H1 (cell line): ENCODE results near the gene SMU1. TPM values are rescaled to one million over a fixed set of nuclear protein-coding genes. Genes with fewer than 3 reads are reported as not detected.
A peak's percentile ranks its signal among the peaks of the same experiment; 100 is the strongest.

Source experiments
- CTCF ChIA-PET: fragments of 300-600 bp; sonication (Branson Sonifier 250); formaldehyde crosslinking; loops from one replicate; lab custom pipeline; 2021; ENCODE audit not compliant: partially characterized antibody; lab: Charles Lee
- POLR2A ChIA-PET: fragments of 300-600 bp; sonication (Branson Sonifier 250); formaldehyde crosslinking; loops from one replicate; lab custom pipeline; 2021; ENCODE audit warnings: inconsistent platforms; ENCODE audit not compliant: partially characterized antibody; lab: Charles Lee
- DNase-seq, 2 experiments: peaks; one replicate each; pipeline versions ENCODE4 v3.0.0 to v3.0.0-alpha.2; 2010 to 2022; ENCODE audit warnings: low spot score in 2 of 2, low read depth in 1 of 2, mixed read lengths in 1 of 2
- FAIRE-seq: peaks from 2 replicates; lab custom pipeline; 2011; peaks lifted over from hg19 to GRCh38; lab: Jason Lieb, UNC
- H2AFZ ChIP-seq: 2 replicates; pipeline ENCODE4 v1.8.1; 2012; ENCODE audit warnings: low read length, inconsistent platforms
- H2AK5ac ChIP-seq: 2 replicates; pipeline ENCODE4 v1.6.1; 2013; ENCODE audit warnings: low read depth, low read length
- H2BK120ac ChIP-seq: replicated peaks from 2 replicates; pipeline ENCODE3; 2013; ENCODE audit warnings: low read depth, low read length, inconsistent platforms
- H2BK12ac ChIP-seq: 2 replicates; pipeline ENCODE4 v1.6.1; 2013; ENCODE audit warnings: low read depth, low read length
- H2BK15ac ChIP-seq: 2 replicates; pipeline ENCODE4 v1.6.1; 2013; ENCODE audit warnings: low read length
- H2BK20ac ChIP-seq: 2 replicates; pipeline ENCODE4 v1.6.1; 2013; ENCODE audit warnings: low read length
- H2BK5ac ChIP-seq: 2 replicates; pipeline ENCODE4 v1.6.1; 2013; ENCODE audit warnings: low read depth, low read length
- H3K14ac ChIP-seq: 2 replicates; pipeline ENCODE4 v1.6.1; 2013; ENCODE audit warnings: inconsistent platforms; ENCODE audit not compliant: insufficient read length
- H3K18ac ChIP-seq: 2 replicates; pipeline ENCODE4 v1.6.1; 2013; ENCODE audit warnings: low read length; ENCODE audit errors: extremely low read depth
- H3K23ac ChIP-seq: 2 replicates; pipeline ENCODE4 v1.6.1; 2013; ENCODE audit warnings: inconsistent platforms; ENCODE audit not compliant: insufficient read length
- H3K23me2 ChIP-seq: 2 replicates; pipeline ENCODE4 v1.6.1; 2013; ENCODE audit warnings: low read depth, low read length
- H3K27ac ChIP-seq: 2 replicates; pipeline ENCODE4 v1.6.1; 2011; ENCODE audit warnings: low read depth, low read length, inconsistent platforms
- H3K27me3 ChIP-seq, 4 experiments: replicated peaks in 1 of 4; 1 replicate in 1 of 4; 2 replicates in 3 of 4; pipeline versions ENCODE4 v1.6.1 to v1.8.1; 2011 to 2013; ENCODE audit warnings: low read length in 3 of 4, mild to moderate bottlenecking in 3 of 4, inconsistent platforms in 2 of 4, mixed read lengths in 2 of 4, moderate library complexity in 1 of 4; ENCODE audit not compliant: control insufficient read depth in 3 of 4, insufficient read depth in 3 of 4; ENCODE audit errors: extremely low read depth in 1 of 4
- H3K36me3 ChIP-seq, 4 experiments: 2 replicates each; pipeline versions ENCODE4 v1.6.1 to v1.8.1; 2011 to 2013; ENCODE audit warnings: mild to moderate bottlenecking in 4 of 4, low read length in 3 of 4, moderate library complexity in 2 of 4, control low read depth in 1 of 4, inconsistent platforms in 1 of 4; ENCODE audit not compliant: insufficient read depth in 4 of 4, control insufficient read depth in 2 of 4
- H3K4ac ChIP-seq: replicated peaks from 2 replicates; pipeline ENCODE3; 2013; ENCODE audit warnings: low read length, low read depth, mixed read lengths, inconsistent platforms; ENCODE audit not compliant: insufficient read length
- H3K4me1 ChIP-seq, 4 experiments: replicated peaks in 1 of 4; 1 replicate in 1 of 4; 2 replicates in 3 of 4; pipeline versions ENCODE4 v1.6.1 to v1.8.1; 2011 to 2013; ENCODE audit warnings: low read length in 3 of 4, inconsistent platforms in 2 of 4, mixed read lengths in 1 of 4; ENCODE audit not compliant: insufficient read depth in 4 of 4, control insufficient read depth in 3 of 4
- H3K4me2 ChIP-seq, 2 experiments: 2 replicates each; pipeline versions ENCODE4 v1.6.1 to v1.8.1; 2011 to 2013; ENCODE audit warnings: low read depth in 2 of 2, low read length in 2 of 2, control low read depth in 1 of 2, inconsistent platforms in 1 of 2, mild to moderate bottlenecking in 1 of 2; ENCODE audit not compliant: insufficient read depth in 1 of 2
- H3K4me3 ChIP-seq, 4 experiments: fragments of 200-600, 300-600 bp in 1 of 4; sonication (generic), shearing (Covaris generic), sonication (Bioruptor Twin) in 1 of 4; 2 replicates each; pipeline versions ENCODE4 v1.5.1 to v1.8.1; 2011 to 2016; ENCODE audit warnings: low read length in 4 of 4, low read depth in 3 of 4, control low read depth in 2 of 4, inconsistent platforms in 2 of 4, mild to moderate bottlenecking in 2 of 4, mixed read lengths in 1 of 4, moderate library complexity in 1 of 4; ENCODE audit not compliant: insufficient read depth in 2 of 4; ENCODE audit errors: extremely low read depth in 1 of 4
- H3K56ac ChIP-seq: replicated peaks from 2 replicates; pipeline ENCODE3; 2013; ENCODE audit warnings: low read depth, mild to moderate bottlenecking, mixed read lengths, low read length, inconsistent platforms; ENCODE audit not compliant: insufficient read length
- H3K79me1 ChIP-seq: 2 replicates; pipeline ENCODE4 v1.6.1; 2013; ENCODE audit warnings: low read depth, low read length, control low read depth
- H3K79me2 ChIP-seq, 2 experiments: 2 replicates each; pipeline versions ENCODE4 v1.6.1 to v1.8.1; 2012 to 2013; ENCODE audit warnings: low read length in 2 of 2, mild to moderate bottlenecking in 2 of 2, inconsistent platforms in 1 of 2; ENCODE audit not compliant: insufficient read depth in 2 of 2, control insufficient read depth in 1 of 2
- H3K9ac ChIP-seq, 4 experiments: replicated peaks in 1 of 4; 1 replicate in 1 of 4; 2 replicates in 3 of 4; pipeline versions ENCODE4 v1.6.1 to v1.8.1; 2011 to 2013; ENCODE audit warnings: low read depth in 3 of 4, low read length in 3 of 4, control low read depth in 2 of 4, mild to moderate bottlenecking in 2 of 4, moderate library complexity in 2 of 4, inconsistent platforms in 1 of 4; ENCODE audit errors: extremely low read depth in 1 of 4
- H3K9me3 ChIP-seq, 2 experiments: 2 replicates each; pipeline versions ENCODE4 v1.6.1 to v1.8.1; 2012 to 2013; ENCODE audit warnings: mild to moderate bottlenecking in 2 of 2, moderate library complexity in 2 of 2, control low read depth in 1 of 2, inconsistent platforms in 1 of 2, low read depth in 1 of 2, low read length in 1 of 2, mixed read lengths in 1 of 2; ENCODE audit not compliant: insufficient read depth in 2 of 2
- H4K20me1 ChIP-seq, 2 experiments: replicated peaks in 1 of 2; 2 replicates each; pipeline versions ENCODE3 to v1.8.1; 2011 to 2013; ENCODE audit warnings: inconsistent platforms in 2 of 2, low read length in 2 of 2, mild to moderate bottlenecking in 1 of 2; ENCODE audit not compliant: insufficient read depth in 2 of 2, control insufficient read depth in 1 of 2
- H4K5ac ChIP-seq: 2 replicates; pipeline ENCODE4 v1.6.1; 2013; ENCODE audit warnings: low read length, low read depth, mixed read lengths, inconsistent platforms; ENCODE audit not compliant: insufficient read length
- H4K8ac ChIP-seq: 2 replicates; pipeline ENCODE4 v1.8.0; 2013; ENCODE audit warnings: mild to moderate bottlenecking, moderate library complexity, low read length, inconsistent platforms; ENCODE audit not compliant: insufficient read depth; ENCODE audit errors: extremely low read depth
- H4K91ac ChIP-seq: replicated peaks from 2 replicates; pipeline ENCODE3; 2013; ENCODE audit warnings: low read length, mixed read lengths, inconsistent platforms; ENCODE audit not compliant: insufficient read length
- GABPA ChIP-seq: IDR thresholded peaks from 2 replicates; pipeline ENCODE4 v1.6.1; 2011; ENCODE audit warnings: mild to moderate bottlenecking, low read length, moderate library complexity, borderline replicate concordance; ENCODE audit not compliant: insufficient read depth
- WGBS, 2 experiments: shearing (Covaris generic) in 1 of 2; methylation state at CpG; one replicate each; pipeline versions ENCODE4 v1.1.6 to v1.1.7; 2013 to 2015; ENCODE audit warnings: low lambda C conversion rate in 2 of 2, mixed read lengths in 2 of 2, inconsistent platforms in 1 of 2, low coverage in 1 of 2, missing lambda C conversion rate in 1 of 2; ENCODE audit not compliant: insufficient replicate concordance in 2 of 2, insufficient coverage in 1 of 2, insufficient read length in 1 of 2; ENCODE audit errors: extremely low coverage in 1 of 2, missing lambda C conversion rate in 1 of 2; 5-methylcytosine and 5-hydroxymethylcytosine counted together
- polyA plus RNA-seq, 7 experiments: library from polyadenylated mRNA; depleted of rRNA in 3 of 7; stranded (reverse) in 5 of 7; unstranded in 2 of 7; fragments of >200 nt in 5 of 7; fragments of 200-250 nt in 2 of 7; gene quantifications; 1 replicate in 5 of 7; 2 replicates in 1 of 7; 4 replicates in 1 of 7; pipeline versions ENCODE4 v1.2.1 to v1.2.3, GENCODE V29; 2011 to 2013; ENCODE audit warnings: missing spikeins in 2 of 7, mixed read lengths in 2 of 7
- total RNA-seq: library from RNA; stranded (reverse); fragmentation: NEBNext Ultra II Directional; extraction: Animal tissue kit (Norgen Biotek cat#: 25700); gene quantifications from 2 replicates; pipeline ENCODE4 v1.2.1, GENCODE V29; 2021

The SMU1 gene
- total and polyA plus RNA-seq, 2 of the 8 experiments (the other 6 are each of a cell fraction or from before 2014, with no cell fraction given) = 8.4 to 26.0 TPM

DNA sequence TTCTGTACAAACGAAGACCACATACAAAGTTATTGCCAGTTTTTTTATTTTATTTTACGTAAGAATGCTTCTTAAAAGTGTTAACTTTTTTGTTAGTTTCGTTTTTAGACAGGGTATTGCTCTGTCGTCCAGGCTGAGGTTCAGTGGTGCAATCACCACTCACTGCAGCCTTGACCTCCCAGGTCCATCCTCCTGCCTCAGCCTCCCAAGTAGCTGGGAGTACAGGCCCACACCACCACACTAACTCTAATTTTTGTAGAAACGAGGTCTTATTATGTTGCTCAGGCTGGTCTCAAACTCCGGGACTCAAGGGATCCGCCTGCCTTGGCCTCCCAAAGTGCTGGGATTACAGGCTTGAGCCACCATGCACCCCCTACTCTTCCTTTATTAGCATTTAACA lies 53.7 kb downstream of the SMU1 start:
- Histone ChIP-seq H3K27me3 (no peaks in the 10 kb centered on the region), H4K20me1 (peaks cover 0 to 17% of the 10 kb centered on the region in 2 experiments), H3K9me3 (no peaks in the 10 kb centered on the region), H3K23ac (no peak overlapping the region), H3K79me1 (peaks cover 6% of the 10 kb centered on the region; the same call in 1 of the 2 replicates), H3K9ac (no peak overlapping the region), H4K8ac (no peak overlapping the region), H3K56ac (peak overlapping the region; percentile 32), H2BK15ac (no peak overlapping the region), H3K18ac (no peak overlapping the region), H3K23me2 (peaks cover 4% of the 10 kb centered on the region; the same call in 1 of the 2 replicates), H2BK12ac (no peak overlapping the region), H4K5ac (no peak overlapping the region), H4K91ac (no peak overlapping the region), H2AK5ac (no peak overlapping the region), H3K79me2 (peaks cover 27 to 82% of the 10 kb centered on the region in 2 experiments), H2BK120ac (no peak overlapping the region), H3K14ac (no peak overlapping the region), H3K4me2 (peak overlapping the region in 1 of 2 experiments; percentile 99; a peak in 1 of 4 replicates), H2BK20ac (no peak overlapping the region), H2BK5ac (no peak overlapping the region), H3K4me3 (no peak overlapping the region), H3K27ac (no peak overlapping the region), H2AFZ (no peak overlapping the region), H3K4ac (no peak overlapping the region), H3K36me3 (peaks cover 4 to 22% (median 8%) of the 10 kb centered on the region in 4 experiments; a peak in 4 of 8 replicates), H3K4me1 (peaks cover 0 to 13% (median 6%) of the 10 kb centered on the region in 4 experiments; a peak in 4 of 7 replicates)
- no peak for DNase-seq
- no peak for FAIRE-seq
- CTCF ChIA-PET = interaction anchor here (0.6 to 1.1 kb wide), 2 partner anchors 21 to 1597 kb away, joined by 3 read pairs; no protein-coding TSS in a partner anchor
- WGBS, 2 experiments = 93% methylated on average over 7 of the region's 7 CpGs; no CpG with 5 or more reads in 1 of the 2 experiments
- POLR2A ChIA-PET = interaction anchor here (1.4 to 4.7 kb wide), 2 partner anchors 9 to 20 kb away, joined by 6 to 67 read pairs; partner anchors contain the start of gene APTX
- TF ChIP-seq GABPA = no peak
